Measurements from ENCODE around the gene AK8.
"Not testable (repeated sequence)": the region's sequence is repeated elsewhere in the genome, so short reads cannot be mapped to it uniquely, and the experiment has no call there.

AK8 gene

GRCh38 chr9:132774886-132775285, 103.2 kb downstream of the AK8 start:
- Mint-ChIP-seq H3K9me3 (ENCODE audit: low read depth) (no peaks in the 10 kb centered on the region), H3K27ac (no peak overlapping the region), H3K4me3 (no peak overlapping the region), H3K4me1 (ENCODE audit: low read depth) (peaks cover 18% of the 10 kb centered on the region), H3K27me3 (peaks cover 5% of the 10 kb centered on the region), H3K36me3 (peaks cover 2% of the 10 kb centered on the region)

- Mint-ChIP-seq H3K27me3 (no peaks in the 10 kb centered on the region), H3K36me3 (peaks cover 2% of the 10 kb centered on the region), H3K4me3 (no peak overlapping the region), H3K4me1 (ENCODE audit: low read depth) (peaks cover 23% of the 10 kb centered on the region), H3K9me3 (ENCODE audit: low read depth) (no peaks in the 10 kb centered on the region), H3K27ac (no peak overlapping the region)
Measured at GRCh38 chr9:132773764-132774339, 104.2 kb downstream of the AK8 start.

GRCh38 chr9:132773093-132773492, 105.0 kb downstream of the AK8 start:
- Mint-ChIP-seq H3K4me1 (ENCODE audit: low read depth) (peaks cover 28% of the 10 kb centered on the region), H3K9me3 (ENCODE audit: low read depth) (no peaks in the 10 kb centered on the region), H3K36me3 (peaks cover 2% of the 10 kb centered on the region), H3K4me3 (no peak overlapping the region), H3K27ac (peak overlapping the region; percentile 10), H3K27me3 (no peaks in the 10 kb centered on the region)

- H3K9me3 Mint-ChIP-seq (ENCODE audit: low read depth); H3K27ac Mint-ChIP-seq; H3K36me3 Mint-ChIP-seq; H3K27me3 Mint-ChIP-seq: not testable (repeated sequence)
- peak overlapping the region; percentile 32 for H3K4me3 Mint-ChIP-seq
- peaks cover 35% of the 10 kb centered on the region for H3K4me1 Mint-ChIP-seq (ENCODE audit: low read depth)
Measured at GRCh38 chr9:132771752-132772151, 106.3 kb downstream of the AK8 start.

- peak overlapping the region; percentile 98 for H3K4me3 Mint-ChIP-seq
- H3K4me1 Mint-ChIP-seq (ENCODE audit: low read depth): peaks cover 35% of the 10 kb centered on the region
- H3K27ac Mint-ChIP-seq: peak overlapping the region; percentile 28
- no peaks in the 10 kb centered on the region for H3K27me3 Mint-ChIP-seq
- no peaks in the 10 kb centered on the region for H3K9me3 Mint-ChIP-seq (ENCODE audit: low read depth)
- peaks cover 2% of the 10 kb centered on the region for H3K36me3 Mint-ChIP-seq
Measured at GRCh38 chr9:132770770-132771310, 107.2 kb downstream of the AK8 start.

GRCh38 chr9:132769906-132770769, 107.9 kb downstream of the AK8 start:
- Mint-ChIP-seq H3K27ac (peak overlapping the region; percentile 99), H3K36me3 (peaks cover 2% of the 10 kb centered on the region), H3K4me1 (ENCODE audit: low read depth) (peaks cover 35% of the 10 kb centered on the region), H3K27me3 (no peaks in the 10 kb centered on the region), H3K4me3 (peak overlapping the region; percentile 98), H3K9me3 (ENCODE audit: low read depth) (no peaks in the 10 kb centered on the region)

GRCh38 chr9:132768932-132769905, 108.9 kb downstream of the AK8 start:
- no peaks in the 10 kb centered on the region for H3K27me3 Mint-ChIP-seq

GRCh38 chr9:132763574-132763973, 114.5 kb downstream of the AK8 start:
- H3K4me3 Mint-ChIP-seq: no peak overlapping the region
- H3K36me3 Mint-ChIP-seq: no peaks in the 10 kb centered on the region
- peaks cover 9% of the 10 kb centered on the region for H3K4me1 Mint-ChIP-seq (ENCODE audit: low read depth)
- H3K27ac Mint-ChIP-seq: no peak overlapping the region
- no peaks in the 10 kb centered on the region for H3K9me3 Mint-ChIP-seq (ENCODE audit: low read depth)
- H3K27me3 Mint-ChIP-seq: peaks cover 2% of the 10 kb centered on the region

More at GRCh38 chr9:132768932-132769905, 108.9 kb downstream of the AK8 start:
- Mint-ChIP-seq H3K4me1 (ENCODE audit: low read depth) (peaks cover 35% of the 10 kb centered on the region), H3K27ac (peak overlapping the region; percentile 99), H3K36me3 (peaks cover 2% of the 10 kb centered on the region), H3K9me3 (ENCODE audit: low read depth) (no peaks in the 10 kb centered on the region), H3K4me3 (peak overlapping the region; percentile 98)

GRCh38 chr9:132762896-132763295, 115.2 kb downstream of the AK8 start:
- H3K27ac Mint-ChIP-seq: no peak overlapping the region
- no peaks in the 10 kb centered on the region for H3K36me3 Mint-ChIP-seq
- H3K27me3 Mint-ChIP-seq: peaks cover 2% of the 10 kb centered on the region
- H3K4me3 Mint-ChIP-seq: no peak overlapping the region
- no peaks in the 10 kb centered on the region for H3K9me3 Mint-ChIP-seq (ENCODE audit: low read depth)
- H3K4me1 Mint-ChIP-seq (ENCODE audit: low read depth): peaks cover 6% of the 10 kb centered on the region

GRCh38 chr9:132761602-132762001, 116.5 kb downstream of the AK8 start:
- no peaks in the 10 kb centered on the region for H3K36me3 Mint-ChIP-seq
- no peaks in the 10 kb centered on the region for H3K4me1 Mint-ChIP-seq (ENCODE audit: low read depth)
- H3K4me3 Mint-ChIP-seq: no peak overlapping the region
- peaks cover 4% of the 10 kb centered on the region for H3K27me3 Mint-ChIP-seq
- no peak overlapping the region for H3K27ac Mint-ChIP-seq
- H3K9me3 Mint-ChIP-seq (ENCODE audit: low read depth): no peaks in the 10 kb centered on the region

- Mint-ChIP-seq H3K27ac (no peak overlapping the region), H3K27me3 (peaks cover 4% of the 10 kb centered on the region), H3K36me3 (no peaks in the 10 kb centered on the region), H3K9me3 (ENCODE audit: low read depth) (no peaks in the 10 kb centered on the region), H3K4me3 (no peak overlapping the region), H3K4me1 (ENCODE audit: low read depth) (no peaks in the 10 kb centered on the region)
Measured at GRCh38 chr9:132760057-132760456, 118.0 kb downstream of the AK8 start.

GRCh38 chr9:132757016-132757415, 121.1 kb downstream of the AK8 start:
- Mint-ChIP-seq H3K27ac (no peak overlapping the region), H3K4me3 (no peak overlapping the region), H3K27me3 (peaks cover 4% of the 10 kb centered on the region), H3K4me1 (ENCODE audit: low read depth) (no peaks in the 10 kb centered on the region), H3K9me3 (ENCODE audit: low read depth) (no peaks in the 10 kb centered on the region), H3K36me3 (no peaks in the 10 kb centered on the region)

- Mint-ChIP-seq H3K27me3 (peaks cover 4% of the 10 kb centered on the region), H3K27ac (no peak overlapping the region), H3K4me1 (ENCODE audit: low read depth) (no peaks in the 10 kb centered on the region), H3K4me3 (no peak overlapping the region), H3K36me3 (no peaks in the 10 kb centered on the region), H3K9me3 (ENCODE audit: low read depth) (no peaks in the 10 kb centered on the region)
Measured at GRCh38 chr9:132756214-132756845, 121.8 kb downstream of the AK8 start.

GRCh38 chr9:132755096-132755495, 123.0 kb downstream of the AK8 start:
- no peaks in the 10 kb centered on the region for H3K36me3 Mint-ChIP-seq
- H3K4me1 Mint-ChIP-seq (ENCODE audit: low read depth): no peaks in the 10 kb centered on the region
- H3K4me3 Mint-ChIP-seq: no peak overlapping the region
- H3K9me3 Mint-ChIP-seq (ENCODE audit: low read depth): no peaks in the 10 kb centered on the region
- no peak overlapping the region for H3K27ac Mint-ChIP-seq
- H3K27me3 Mint-ChIP-seq: peaks cover 4% of the 10 kb centered on the region

Measured in activated naive CD8-positive, alpha-beta T cell (primary cell).